HepG2 (cell line): ENCODE results near the gene ABCB11. TPM values are rescaled to one million over a fixed set of nuclear protein-coding genes. Genes with fewer than 3 reads are reported as not detected.

Source experiments
- ATAC-seq: fragments of 200-7000 bp; cut with Tn5 transposase; 3 replicates; pipeline ENCODE4 v1.9.1; 2020; ENCODE audit warnings: mild to moderate bottlenecking, moderate library complexity
- BruUV-seq: library from RNA; stranded (reverse); fragments of 400-500 nt; replicated peaks from 2 replicates; lab custom pipeline; 2021; lab: Mats Ljungman, UMichigan
- CTCF ChIA-PET: fragments of 300-600 bp; formaldehyde crosslinking; extraction: SDS; loops from one replicate; lab custom pipeline; 2021; ENCODE audit warnings: low total read pairs, inconsistent platforms, low intra/inter-chr PET ratio; lab: Yijun Ruan, JAX
- POLR2A ChIA-PET: fragments of 350-600 bp; sonication (Branson Sonifier 250); formaldehyde crosslinking; loops from one replicate; lab custom pipeline; 2020; ENCODE audit warnings: antibody characterized with exemption, inconsistent platforms; lab: Yijun Ruan, JAX
- DNase-seq: peaks from one replicate; pipeline ENCODE4 v3.0.0-alpha.2; 2015; ENCODE audit warnings: low spot score
- FAIRE-seq: peaks from 3 replicates; lab custom pipeline; 2011; peaks lifted over from hg19 to GRCh38; lab: Jason Lieb, UNC
- H2AFZ ChIP-seq: one replicate; pipeline ENCODE4 v1.6.1; 2011; ENCODE audit warnings: low read length, inconsistent platforms
- H3K27ac ChIP-seq: fragments of 300-600 bp; 3 replicates; pipeline ENCODE4 v1.8.0; 2011; ENCODE audit warnings: mixed run types, mild to moderate bottlenecking, mixed read lengths, low read length, inconsistent platforms; ENCODE audit not compliant: insufficient read depth; ENCODE audit errors: extremely low read length
- H3K27me3 ChIP-seq, 2 experiments: fragments of 200-600 bp in 1 of 2; 2 replicates in 1 of 2; 3 replicates in 1 of 2; pipeline versions ENCODE4 v1.6.0 to v1.8.0; 2011; ENCODE audit warnings: low read length in 2 of 2, mild to moderate bottlenecking in 2 of 2, moderate library complexity in 2 of 2, inconsistent platforms in 1 of 2; ENCODE audit not compliant: insufficient read depth in 2 of 2, control insufficient read depth in 1 of 2
- H3K36me3 ChIP-seq, 2 experiments: fragments of 200-600 bp in 1 of 2; replicated peaks in 1 of 2; 2 replicates in 1 of 2; 3 replicates in 1 of 2; pipeline versions ENCODE4 v1.5.1 to v1.8.0; 2011; ENCODE audit warnings: low read length in 2 of 2, inconsistent platforms in 1 of 2; ENCODE audit not compliant: insufficient read depth in 2 of 2, control insufficient read depth in 1 of 2
- H3K4me1 ChIP-seq: 2 replicates; pipeline ENCODE4 v1.5.1; 2012; ENCODE audit warnings: low read length, inconsistent platforms; ENCODE audit not compliant: insufficient read depth
- H3K4me2 ChIP-seq: 2 replicates; pipeline ENCODE4 v1.6.0; 2011; ENCODE audit warnings: low read depth, low read length, inconsistent platforms
- H3K4me3 ChIP-seq, 3 experiments: fragments of 200-600 bp in 1 of 3; sonication (generic), shearing (Covaris generic) in 1 of 3; replicated peaks in 1 of 3; 2 replicates each; pipeline ENCODE4 v1.5.1; 2011 to 2016; ENCODE audit warnings: low read length in 3 of 3, inconsistent platforms in 2 of 3, low read depth in 2 of 3, mild to moderate bottlenecking in 2 of 3, control low read depth in 1 of 3, mixed read lengths in 1 of 3; ENCODE audit not compliant: insufficient read depth in 1 of 3
- H3K79me2 ChIP-seq: one replicate; pipeline ENCODE4 v1.6.1; 2011; ENCODE audit warnings: low read length, inconsistent platforms; ENCODE audit not compliant: insufficient read depth
- H3K9ac ChIP-seq: 2 replicates; pipeline ENCODE4 v1.6.0; 2011; ENCODE audit warnings: mild to moderate bottlenecking, low read depth, low read length, inconsistent platforms; ENCODE audit not compliant: insufficient read depth
- H3K9me3 ChIP-seq: 2 replicates; pipeline ENCODE4 v1.5.1; 2012; ENCODE audit warnings: mild to moderate bottlenecking, low read length
- H4K20me1 ChIP-seq: 2 replicates; pipeline ENCODE4 v1.6.0; 2011; ENCODE audit warnings: inconsistent platforms, mild to moderate bottlenecking, low read length, moderate library complexity; ENCODE audit not compliant: insufficient read depth
- E2F5 ChIP-seq: sonication (generic); formaldehyde crosslinking; conservative IDR thresholded peaks from 2 replicates; pipeline ENCODE4 v1.4.0; 2020; ENCODE audit warnings: missing genetic modification reagents
- FOXJ3 ChIP-seq: sonication (generic); formaldehyde crosslinking; IDR thresholded peaks from 2 replicates; pipeline ENCODE4 v1.4.0; 2020; ENCODE audit warnings: missing genetic modification reagents, mild to moderate bottlenecking, borderline replicate concordance
- GMEB2 ChIP-seq: IDR thresholded peaks from 2 replicates; pipeline ENCODE4 v1.6.1; 2016; ENCODE audit warnings: missing biosample characterization, missing genetic modification reagents, low read depth
- KLF6 ChIP-seq: IDR thresholded peaks from 2 replicates; pipeline ENCODE4 v1.8.0; 2016; ENCODE audit warnings: missing biosample characterization, missing genetic modification reagents
- KMT2B ChIP-seq: IDR thresholded peaks from 2 replicates; pipeline ENCODE4 v1.6.1; 2016; ENCODE audit warnings: missing genetic modification reagents, missing compliant biosample characterization
- MED1 ChIP-seq: sonication (generic); formaldehyde crosslinking; IDR thresholded peaks from 2 replicates; pipeline ENCODE4 v1.4.0; 2020; ENCODE audit warnings: missing genetic modification reagents
- MYPOP ChIP-seq: sonication (generic); formaldehyde crosslinking; IDR thresholded peaks from 2 replicates; pipeline ENCODE4 v1.8.1; 2023; ENCODE audit warnings: mild to moderate bottlenecking, moderate library complexity, missing genetic modification reagents
- NCOR1 ChIP-seq: fragments of 200-600 bp; sonication (generic); IDR thresholded peaks from 2 replicates; pipeline ENCODE4 v1.7.0; 2017; ENCODE audit warnings: antibody characterized with exemption, low read length, borderline replicate concordance
- NFRKB ChIP-seq: fragments of 450-650 bp; IDR thresholded peaks from 2 replicates; pipeline ENCODE4 v1.6.1; 2017
- PRMT3 ChIP-seq: sonication (generic); formaldehyde crosslinking; IDR thresholded peaks from 2 replicates; pipeline ENCODE4 v1.8.1; 2022; ENCODE audit warnings: low read depth, mild to moderate bottlenecking, moderate library complexity, missing genetic modification reagents, borderline replicate concordance
- SMAD3 ChIP-seq: sonication (generic); formaldehyde crosslinking; IDR thresholded peaks from 2 replicates; pipeline ENCODE4 v1.4.0; 2020; ENCODE audit warnings: missing genetic modification reagents
- SSRP1 ChIP-seq: IDR thresholded peaks from 2 replicates; pipeline ENCODE4 v1.6.1; 2016; ENCODE audit warnings: control low read depth
- ZBTB25 ChIP-seq: IDR thresholded peaks from 2 replicates; pipeline ENCODE4 v1.6.1; 2018; ENCODE audit warnings: missing genetic modification reagents
- ZNF260 ChIP-seq: sonication (generic); formaldehyde crosslinking; IDR thresholded peaks from 2 replicates; pipeline ENCODE4 v1.4.0; 2020; ENCODE audit warnings: missing genetic modification reagents, low read depth, mild to moderate bottlenecking, borderline replicate concordance
- ZNF773 ChIP-seq: sonication (generic); formaldehyde crosslinking; IDR thresholded peaks from 2 replicates; pipeline ENCODE4 v1.4.0; 2020; ENCODE audit warnings: missing genetic modification reagents, borderline replicate concordance
- WGBS: methylation state at CpG from one replicate; pipeline ENCODE4 v1.1.6; 2017; ENCODE audit warnings: low lambda C conversion rate; 5-methylcytosine and 5-hydroxymethylcytosine counted together
- in situ Hi-C: cut with HindIII; loops from 2 replicates; pipeline ENCODE4 v1.10.0; 2017; ENCODE audit warnings: low pct_unique_long_range_greater_than_20kb; ENCODE audit not compliant: extremely low pct_ligation_motif_present
- intact Hi-C: fragments of 100-400 bp; cut with micrococcal nuclease; formaldehyde crosslinking; loops from one replicate; pipeline ENCODE4 v1.10.0; 2022; ENCODE audit not compliant: unreplicated experiment
- polyA plus RNA-seq, 8 experiments: library from polyadenylated mRNA; depleted of rRNA in 3 of 8; stranded (reverse) in 7 of 8; unstranded in 1 of 8; fragments of >200 nt; fragmentation: Illumina TruSeq in 4 of 8; extraction: Trizol in 4 of 8; gene quantifications; 2 replicates each; pipeline versions ENCODE4 v1.2.1 to v1.2.3, GENCODE V29; 2011 to 2016; ENCODE audit warnings: low read depth in 4 of 8, missing spikeins in 1 of 8, mixed read lengths in 1 of 8; ENCODE audit not compliant: insufficient read depth in 1 of 8
- total RNA-seq, 5 experiments: library from RNA; depleted of rRNA; stranded (reverse); fragments of >200 nt; fragmentation: Illumina TruSeq; extraction: Trizol; gene quantifications; 2 replicates each; pipeline ENCODE4 v1.2.3, GENCODE V29; 2016; ENCODE audit warnings: low read depth in 1 of 5

ABCB11 gene
- total and polyA plus RNA-seq, 2 of the 13 experiments (the other 11 are each of a cell fraction or from before 2014, with no cell fraction given) = not detected

- TF ChIP-seq FOXJ3 (CRISPR knock-in tag) (no peak), NCOR1 (no peak), KLF6 (CRISPR knock-in tag) (no peak), MED1 (CRISPR knock-in tag) (no peak), SSRP1 (CRISPR knock-in tag) (no peak)
Observed at GRCh38 chr2:169069833-169070232, 38.7 kb upstream of the ABCB11 start (continued).

GRCh38 chr2:169069341-169069740 lies 38.2 kb upstream of the ABCB11 start, which contains the start of gene DHRS9:
Gene DHRS9, plus strand, starts transcription at chr2:169069563. Its CDS starts 12,019 bp downstream, at chr2:169081582.
- Histone ChIP-seq H4K20me1 (no peaks in the 10 kb centered on the region), H2AFZ (no peak within 1 kb of the TSS), H3K36me3 (no peaks in the 10 kb centered on the region), H3K9me3 (no peaks in the 10 kb centered on the region), H3K4me2 (no peak within 1 kb of the TSS), H3K4me3 (no peak within 1 kb of the TSS), H3K27me3 (peaks cover 1 to 8% of the 10 kb centered on the region in 2 experiments; a peak in 2 of 5 replicates), H3K27ac (no peak within 1 kb of the TSS), H3K9ac (no peak within 1 kb of the TSS), H3K79me2 (no peaks in the 10 kb centered on the region), H3K4me1 (no peaks in the 10 kb centered on the region; the same call in 1 of the 2 replicates)
- FAIRE-seq (no peak), DNase-seq (no peak), ATAC-seq (no peak)
- no TSS peak for BruUV-seq
- TF ChIP-seq ZNF260 (CRISPR knock-in tag) (no peak), MYPOP (no peak), KMT2B (CRISPR knock-in tag) (no peak), ZBTB25 (CRISPR knock-in tag) (no peak), SMAD3 (CRISPR knock-in tag) (no peak), ZNF773 (no peak), GMEB2 (no peak), PRMT3 (CRISPR knock-in tag) (no peak), NFRKB (no peak), E2F5 (CRISPR knock-in tag) (no peak)
- ChIA-PET POLR2A (no interaction called here), CTCF (no interaction called here)
- intact Hi-C loops (no loop called here), in situ Hi-C loops (no loop called here)
- WGBS = 7% methylated on average over 5 of the region's 5 CpGs
